ENCODE data around the gene RTEL1.
"Not testable (repeated sequence)": the region's sequence is repeated elsewhere in the genome, so short reads cannot be mapped to it uniquely, and the experiment has no call there.

The RTEL1 gene

GRCh38 chr20:63628246-63628975, 29.7 kb upstream of the RTEL1 start:
- no peak for DNase-seq (ENCODE audit: low read depth in 2 of 2)

GRCh38 chr20:63630956-63631355, 27.2 kb upstream of the RTEL1 start:
- DNase-seq (ENCODE audit: low read depth in 2 of 2), result not testable (repeated sequence)

DNA sequence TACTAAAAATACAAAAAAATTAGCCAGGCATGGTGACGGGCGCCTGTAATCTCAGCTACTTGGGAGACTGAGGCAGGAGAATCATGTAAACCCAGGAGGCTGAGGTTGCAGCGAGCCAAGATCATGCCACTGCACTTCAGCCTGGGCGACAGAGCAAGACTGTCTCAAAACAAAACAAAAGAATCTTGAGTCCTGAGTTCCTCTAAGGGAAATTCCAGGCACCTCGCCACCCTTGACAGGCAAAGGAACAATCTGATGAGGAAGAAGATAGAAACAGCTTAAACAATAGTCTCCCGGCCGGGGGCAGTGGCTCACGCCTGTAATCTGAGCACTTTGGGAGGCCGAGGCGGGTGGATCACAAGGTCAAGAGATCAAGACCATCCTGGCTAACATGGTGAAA, 26.7 kb upstream of the RTEL1 start:
- DNase-seq (ENCODE audit: low read depth in 2 of 2), result not testable (repeated sequence)

DNA sequence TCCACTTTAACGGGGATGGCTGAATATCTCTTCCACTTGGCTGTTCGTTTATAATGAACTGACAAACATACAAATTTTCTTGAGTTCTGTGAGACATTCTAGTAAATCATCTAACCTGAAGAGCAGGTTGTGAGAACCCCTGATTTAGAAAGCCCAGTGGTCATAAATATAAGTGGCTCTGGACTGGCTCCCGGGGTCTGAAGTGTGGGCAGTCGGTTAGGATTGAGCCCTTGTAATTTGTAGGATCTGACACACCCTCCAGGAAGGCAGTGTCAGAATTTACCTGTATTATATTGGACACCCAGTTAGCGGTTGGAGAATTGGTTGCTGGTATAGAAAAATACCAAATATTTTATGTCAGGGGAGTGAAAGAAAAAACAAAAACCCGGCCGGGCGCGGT, 24.4 kb upstream of the RTEL1 start:
- DNase-seq (ENCODE audit: low read depth in 2 of 2), result no peak

GRCh38 chr20:63635431-63636141, 22.5 kb upstream of the RTEL1 start:
- DNase-seq (ENCODE audit: low read depth in 2 of 2), result peak in 1 of 2 donors; percentile 64

- no peak for DNase-seq (ENCODE audit: low read depth in 2 of 2)
Observed at GRCh38 chr20:63636752-63637628, 21.1 kb upstream of the RTEL1 start.

DNA sequence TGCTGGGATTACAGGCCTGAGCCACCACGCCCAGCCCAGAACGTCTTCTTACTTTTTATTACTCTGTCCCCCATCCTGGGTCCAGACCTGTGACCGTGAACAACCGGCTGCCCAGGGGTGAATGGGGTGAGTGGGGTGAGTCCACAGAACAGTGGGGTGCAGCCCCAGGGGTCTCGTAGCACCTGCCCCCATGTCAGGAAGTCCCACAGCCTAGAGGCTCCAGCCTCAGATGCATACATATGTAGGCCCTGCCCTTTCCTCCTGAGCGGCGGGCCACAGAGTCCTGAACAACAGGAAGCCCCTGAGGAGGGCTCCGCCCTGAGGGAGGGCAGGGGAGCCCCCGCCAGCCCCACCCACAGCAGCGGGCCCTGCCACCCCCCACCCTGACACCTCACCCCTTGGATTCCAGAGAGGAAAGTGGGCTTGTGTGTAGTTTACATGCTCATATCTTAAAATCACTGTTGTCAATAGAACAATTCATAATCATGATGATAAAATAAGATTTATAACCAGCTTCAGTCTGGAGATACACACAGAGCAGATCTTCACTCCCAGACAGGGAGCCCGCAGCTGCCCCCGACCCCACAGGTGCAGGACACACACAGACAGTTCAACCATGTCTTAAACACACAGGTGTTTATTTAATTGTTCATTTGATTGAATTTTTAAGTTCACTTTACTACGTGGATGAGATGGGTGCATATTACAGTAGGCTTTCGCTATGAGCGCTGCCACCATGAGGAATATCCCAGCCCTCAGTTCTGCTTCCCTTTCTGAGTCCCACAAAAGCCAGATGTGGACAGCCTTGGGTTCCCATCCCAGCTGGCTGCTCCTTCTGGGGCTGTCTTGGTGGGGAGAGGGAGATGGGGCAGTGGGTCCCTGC, 18.8 kb upstream of the RTEL1 start:
- DNase-seq (ENCODE audit: low read depth in 2 of 2), result no peak

GRCh38 chr20:63640086-63640485, 18.0 kb upstream of the RTEL1 start:
- DNase-seq (ENCODE audit: low read depth in 2 of 2), result no peak

DNA sequence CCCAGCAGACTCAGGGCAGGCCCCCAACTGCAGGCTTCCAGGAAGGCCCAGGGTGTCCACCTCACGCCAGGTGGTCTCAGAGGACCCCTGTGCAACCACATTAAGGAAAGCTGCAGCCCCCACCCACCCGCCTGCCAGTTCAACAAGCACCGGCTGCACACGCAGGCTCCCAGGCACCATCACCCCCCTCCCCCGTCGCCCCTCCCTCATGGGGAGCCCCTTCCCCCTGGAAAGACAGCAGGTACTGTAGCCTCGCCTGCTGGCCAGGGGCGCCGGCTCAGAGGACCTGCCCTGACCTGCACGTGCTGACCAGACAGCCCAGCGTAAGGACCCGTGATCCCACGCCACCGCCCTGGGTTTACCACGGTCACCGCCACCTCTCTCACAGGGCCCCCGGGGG, 17.4 kb upstream of the RTEL1 start:
- DNase-seq (ENCODE audit: low read depth in 2 of 2), result not testable (repeated sequence)

DNA sequence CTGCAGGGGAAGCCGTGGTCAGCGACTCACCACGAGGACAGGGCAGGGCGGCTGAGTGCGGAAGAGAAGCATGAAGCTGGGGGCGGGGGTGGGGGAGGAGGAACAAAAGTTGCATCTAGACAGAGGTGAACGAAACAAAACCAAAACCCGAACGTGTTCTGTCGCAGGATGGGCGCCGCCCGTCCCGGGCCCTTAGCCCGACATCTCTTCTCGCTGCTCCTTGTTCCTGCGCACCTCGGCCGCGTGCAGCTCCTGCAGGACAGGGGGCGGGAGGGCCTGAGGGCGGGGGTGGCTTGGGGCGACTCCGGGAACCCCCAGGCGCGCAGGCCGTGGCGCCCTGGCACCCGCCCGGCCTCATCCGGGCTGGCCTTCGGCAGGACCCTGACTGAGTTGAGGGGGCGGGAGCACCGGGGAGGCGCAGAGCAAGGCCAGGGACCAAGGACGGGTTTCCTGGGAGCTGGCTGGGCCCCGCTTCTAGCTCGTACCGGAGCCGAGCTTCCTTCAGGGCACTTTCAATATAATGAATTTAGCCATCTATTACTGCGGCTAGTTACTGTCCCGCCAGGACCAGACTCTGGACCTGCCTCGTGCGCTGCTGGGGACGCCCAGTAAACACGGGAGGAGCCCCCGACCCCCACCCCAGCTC, 16.8 kb upstream of the RTEL1 start:
- DNase-seq (ENCODE audit: low read depth in 2 of 2), result no peak

- peak; percentile 92 to 93 for DNase-seq (ENCODE audit: low read depth in 2 of 2)
Observed at GRCh38 chr20:63641792-63642523, 16.2 kb upstream of the RTEL1 start.

DNA sequence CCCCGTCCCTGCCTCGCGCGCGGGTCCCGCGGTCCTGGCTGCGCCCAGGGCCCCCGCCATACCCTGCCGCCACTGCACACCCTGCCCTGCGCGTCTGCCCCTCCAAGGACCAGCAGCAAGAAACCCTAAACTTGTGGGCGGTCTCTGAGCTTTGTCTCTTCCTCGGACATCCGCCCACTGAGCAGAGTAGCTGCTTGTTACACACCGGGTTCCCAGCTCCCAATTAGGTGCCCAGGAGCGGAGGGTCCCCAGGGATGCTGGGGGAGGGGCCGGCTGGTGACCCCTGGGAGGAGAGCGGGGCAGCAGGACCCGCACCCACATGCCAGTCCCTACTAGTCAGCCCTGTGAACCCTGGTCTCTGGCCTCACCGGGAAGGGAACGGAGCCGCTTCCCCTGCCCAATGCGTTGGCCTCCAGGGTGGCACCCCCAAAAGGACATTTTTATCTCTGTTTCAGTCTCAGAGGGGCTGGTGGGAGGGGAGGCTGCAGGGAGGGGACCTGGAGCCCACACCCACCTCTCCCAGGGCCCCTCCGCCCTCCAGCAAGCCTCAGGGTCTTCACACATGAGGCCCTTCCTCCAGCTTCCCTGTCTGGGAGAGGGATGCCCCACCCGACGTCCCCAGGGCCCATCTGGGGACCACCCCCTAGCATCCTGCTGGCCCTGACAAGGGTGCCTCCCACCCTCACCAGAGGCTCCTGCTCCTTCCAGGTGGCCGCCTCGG, 15.4 kb upstream of the RTEL1 start:
- no peak for DNase-seq (ENCODE audit: low read depth in 2 of 2)

- no peak for DNase-seq (ENCODE audit: low read depth in 2 of 2)
Observed at GRCh38 chr20:63643499-63643898, 14.6 kb upstream of the RTEL1 start.

- DNase-seq (ENCODE audit: low read depth in 2 of 2), result no peak
Observed at GRCh38 chr20:63643946-63644345, 14.2 kb upstream of the RTEL1 start.

GRCh38 chr20:63645218-63645617, 12.9 kb upstream of the RTEL1 start:
- DNase-seq (ENCODE audit: low read depth in 2 of 2), result no peak

GRCh38 chr20:63648190-63648589, 9.9 kb upstream of the RTEL1 start:
- no peak for DNase-seq (ENCODE audit: low read depth in 2 of 2)

GRCh38 chr20:63648895-63649589, 9.1 kb upstream of the RTEL1 start:
- no peak for DNase-seq (ENCODE audit: low read depth in 2 of 2)

- DNase-seq (ENCODE audit: low read depth in 2 of 2), result not testable (repeated sequence)
Observed at GRCh38 chr20:63650486-63650885, 7.6 kb upstream of the RTEL1 start.

DNA sequence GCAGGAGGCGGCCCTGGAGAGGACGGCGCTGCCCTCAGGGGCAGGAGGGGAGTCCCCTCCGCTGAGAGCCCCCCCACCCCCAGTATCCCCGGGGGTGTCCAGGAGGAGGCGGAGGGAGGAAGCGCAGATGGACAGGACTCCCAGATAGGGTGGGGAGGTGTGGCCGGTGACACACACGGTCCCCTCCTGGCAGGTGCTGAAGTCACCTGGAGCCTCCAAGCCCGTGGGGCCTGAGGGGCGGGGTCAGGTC, 6.2 kb upstream of the RTEL1 start:
- DNase-seq (ENCODE audit: low read depth in 2 of 2), result no peak
